Liver (tissue), 3 donors: ENCODE data around the gene ARF5.

Source experiments
- EGR1 ChIP-seq, 2 donors: IDR thresholded peaks; 2 replicates each; pipeline ENCODE4 v1.6.1; 2016 to 2018; ENCODE audit warnings: antibody characterized with exemption in 2 of 2, low read depth in 2 of 2
- GABPA ChIP-seq, 2 donors: IDR thresholded peaks in 1 of 2; conservative IDR thresholded peaks in 1 of 2; 2 replicates each; pipeline ENCODE4 v1.6.1; 2016; ENCODE audit warnings: antibody characterized with exemption in 2 of 2, mild to moderate bottlenecking in 1 of 2, moderate library complexity in 1 of 2
- HNF4G ChIP-seq: IDR thresholded peaks from 2 replicates; pipeline ENCODE4 v1.6.1; 2016; ENCODE audit warnings: antibody characterized with exemption
- JUND ChIP-seq, 2 donors: IDR thresholded peaks; 2 replicates each; pipeline ENCODE4 v1.6.1; 2016; ENCODE audit warnings: antibody characterized with exemption in 2 of 2
- RAD21 ChIP-seq, 2 donors: IDR thresholded peaks; 2 replicates each; pipeline ENCODE4 v1.6.1; 2016; ENCODE audit warnings: antibody characterized with exemption in 2 of 2, mild to moderate bottlenecking in 2 of 2
- RXRA ChIP-seq, 2 donors: IDR thresholded peaks; 2 replicates each; pipeline ENCODE4 v1.6.1; 2017 to 2018; ENCODE audit warnings: antibody characterized with exemption in 2 of 2, mild to moderate bottlenecking in 1 of 2
- SP1 ChIP-seq: IDR thresholded peaks from 2 replicates; pipeline ENCODE4 v1.6.1; 2018; ENCODE audit warnings: antibody characterized with exemption, mild to moderate bottlenecking
- TAF1 ChIP-seq: conservative IDR thresholded peaks from 2 replicates; pipeline ENCODE4 v1.6.1; 2016; ENCODE audit warnings: antibody characterized with exemption, mild to moderate bottlenecking
- YY1 ChIP-seq: IDR thresholded peaks from 2 replicates; pipeline ENCODE4 v1.6.1; 2016; ENCODE audit warnings: antibody characterized with exemption, mild to moderate bottlenecking
- TF ChIP-seq, protein P1 (sequence below): fragments of 150-350 bp; IDR thresholded peaks from 2 replicates; pipeline ENCODE4 v1.5.1; 2017; ENCODE audit warnings: improper control_type of control experiment, low read depth, low read length; ENCODE audit not compliant: missing input control
- TF ChIP-seq, protein P2 (sequence below): IDR thresholded peaks from 2 replicates; pipeline ENCODE4 v1.6.1; 2016; ENCODE audit warnings: antibody characterized with exemption
- TF ChIP-seq, protein P3 (sequence below): IDR thresholded peaks from 2 replicates; pipeline ENCODE4 v1.6.1; 2016; ENCODE audit warnings: antibody characterized with exemption
- TF ChIP-seq, protein P4 (sequence below): IDR thresholded peaks from 2 replicates; pipeline ENCODE4 v1.6.1; 2016; ENCODE audit warnings: antibody characterized with exemption
- TF ChIP-seq, protein P5 (sequence below): IDR thresholded peaks from 2 replicates; pipeline ENCODE4 v1.6.1; 2016; ENCODE audit warnings: antibody characterized with exemption, mild to moderate bottlenecking
- donor health status: healthy.
- donor health status: healthy.

DNA sequence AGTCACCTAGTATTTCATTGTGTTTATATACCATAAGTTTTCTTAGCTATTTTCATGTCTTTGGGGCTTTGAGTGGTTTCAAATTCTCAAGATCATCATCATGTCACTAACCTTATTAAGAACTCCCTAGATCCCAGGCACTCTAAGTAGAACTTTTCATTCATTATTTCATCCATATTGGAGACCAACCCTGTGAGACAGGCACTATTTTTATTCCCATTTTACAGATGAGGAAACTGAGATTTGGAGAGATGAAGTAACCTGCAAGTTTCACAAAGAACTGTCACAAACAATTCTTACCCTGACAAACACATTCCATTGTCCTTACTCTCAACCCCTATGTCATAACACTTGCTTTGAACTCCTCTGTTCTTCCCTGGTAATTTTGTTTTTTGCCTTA lies 50.0 kb downstream of the ARF5 start:
- TF ChIP-seq, protein P1, sequence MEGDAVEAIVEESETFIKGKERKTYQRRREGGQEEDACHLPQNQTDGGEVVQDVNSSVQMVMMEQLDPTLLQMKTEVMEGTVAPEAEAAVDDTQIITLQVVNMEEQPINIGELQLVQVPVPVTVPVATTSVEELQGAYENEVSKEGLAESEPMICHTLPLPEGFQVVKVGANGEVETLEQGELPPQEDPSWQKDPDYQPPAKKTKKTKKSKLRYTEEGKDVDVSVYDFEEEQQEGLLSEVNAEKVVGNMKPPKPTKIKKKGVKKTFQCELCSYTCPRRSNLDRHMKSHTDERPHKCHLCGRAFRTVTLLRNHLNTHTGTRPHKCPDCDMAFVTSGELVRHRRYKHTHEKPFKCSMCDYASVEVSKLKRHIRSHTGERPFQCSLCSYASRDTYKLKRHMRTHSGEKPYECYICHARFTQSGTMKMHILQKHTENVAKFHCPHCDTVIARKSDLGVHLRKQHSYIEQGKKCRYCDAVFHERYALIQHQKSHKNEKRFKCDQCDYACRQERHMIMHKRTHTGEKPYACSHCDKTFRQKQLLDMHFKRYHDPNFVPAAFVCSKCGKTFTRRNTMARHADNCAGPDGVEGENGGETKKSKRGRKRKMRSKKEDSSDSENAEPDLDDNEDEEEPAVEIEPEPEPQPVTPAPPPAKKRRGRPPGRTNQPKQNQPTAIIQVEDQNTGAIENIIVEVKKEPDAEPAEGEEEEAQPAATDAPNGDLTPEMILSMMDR = no peak
- TF ChIP-seq TAF1 = no peak
- TF ChIP-seq, protein P2, sequence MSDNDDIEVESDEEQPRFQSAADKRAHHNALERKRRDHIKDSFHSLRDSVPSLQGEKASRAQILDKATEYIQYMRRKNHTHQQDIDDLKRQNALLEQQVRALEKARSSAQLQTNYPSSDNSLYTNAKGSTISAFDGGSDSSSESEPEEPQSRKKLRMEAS = no peak
- no peak for TF ChIP-seq YY1
- no peak for TF ChIP-seq JUND (IDR thresholded peaks at IDR 0.05)
- TF ChIP-seq, protein P3, sequence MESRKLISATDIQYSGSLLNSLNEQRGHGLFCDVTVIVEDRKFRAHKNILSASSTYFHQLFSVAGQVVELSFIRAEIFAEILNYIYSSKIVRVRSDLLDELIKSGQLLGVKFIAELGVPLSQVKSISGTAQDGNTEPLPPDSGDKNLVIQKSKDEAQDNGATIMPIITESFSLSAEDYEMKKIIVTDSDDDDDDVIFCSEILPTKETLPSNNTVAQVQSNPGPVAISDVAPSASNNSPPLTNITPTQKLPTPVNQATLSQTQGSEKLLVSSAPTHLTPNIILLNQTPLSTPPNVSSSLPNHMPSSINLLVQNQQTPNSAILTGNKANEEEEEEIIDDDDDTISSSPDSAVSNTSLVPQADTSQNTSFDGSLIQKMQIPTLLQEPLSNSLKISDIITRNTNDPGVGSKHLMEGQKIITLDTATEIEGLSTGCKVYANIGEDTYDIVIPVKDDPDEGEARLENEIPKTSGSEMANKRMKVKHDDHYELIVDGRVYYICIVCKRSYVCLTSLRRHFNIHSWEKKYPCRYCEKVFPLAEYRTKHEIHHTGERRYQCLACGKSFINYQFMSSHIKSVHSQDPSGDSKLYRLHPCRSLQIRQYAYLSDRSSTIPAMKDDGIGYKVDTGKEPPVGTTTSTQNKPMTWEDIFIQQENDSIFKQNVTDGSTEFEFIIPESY = no peak
- TF ChIP-seq GABPA (IDR thresholded peaks at IDR 0.05 in 1 of 2, conservative IDR thresholded peaks at IDR 0.05 in 1 of 2) = no peak
- TF ChIP-seq, protein P4, sequence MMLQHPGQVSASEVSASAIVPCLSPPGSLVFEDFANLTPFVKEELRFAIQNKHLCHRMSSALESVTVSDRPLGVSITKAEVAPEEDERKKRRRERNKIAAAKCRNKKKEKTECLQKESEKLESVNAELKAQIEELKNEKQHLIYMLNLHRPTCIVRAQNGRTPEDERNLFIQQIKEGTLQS = no peak
- TF ChIP-seq SP1 = no peak
- no peak for TF ChIP-seq RXRA (IDR thresholded peaks at IDR 0.05)
- TF ChIP-seq, protein P5, sequence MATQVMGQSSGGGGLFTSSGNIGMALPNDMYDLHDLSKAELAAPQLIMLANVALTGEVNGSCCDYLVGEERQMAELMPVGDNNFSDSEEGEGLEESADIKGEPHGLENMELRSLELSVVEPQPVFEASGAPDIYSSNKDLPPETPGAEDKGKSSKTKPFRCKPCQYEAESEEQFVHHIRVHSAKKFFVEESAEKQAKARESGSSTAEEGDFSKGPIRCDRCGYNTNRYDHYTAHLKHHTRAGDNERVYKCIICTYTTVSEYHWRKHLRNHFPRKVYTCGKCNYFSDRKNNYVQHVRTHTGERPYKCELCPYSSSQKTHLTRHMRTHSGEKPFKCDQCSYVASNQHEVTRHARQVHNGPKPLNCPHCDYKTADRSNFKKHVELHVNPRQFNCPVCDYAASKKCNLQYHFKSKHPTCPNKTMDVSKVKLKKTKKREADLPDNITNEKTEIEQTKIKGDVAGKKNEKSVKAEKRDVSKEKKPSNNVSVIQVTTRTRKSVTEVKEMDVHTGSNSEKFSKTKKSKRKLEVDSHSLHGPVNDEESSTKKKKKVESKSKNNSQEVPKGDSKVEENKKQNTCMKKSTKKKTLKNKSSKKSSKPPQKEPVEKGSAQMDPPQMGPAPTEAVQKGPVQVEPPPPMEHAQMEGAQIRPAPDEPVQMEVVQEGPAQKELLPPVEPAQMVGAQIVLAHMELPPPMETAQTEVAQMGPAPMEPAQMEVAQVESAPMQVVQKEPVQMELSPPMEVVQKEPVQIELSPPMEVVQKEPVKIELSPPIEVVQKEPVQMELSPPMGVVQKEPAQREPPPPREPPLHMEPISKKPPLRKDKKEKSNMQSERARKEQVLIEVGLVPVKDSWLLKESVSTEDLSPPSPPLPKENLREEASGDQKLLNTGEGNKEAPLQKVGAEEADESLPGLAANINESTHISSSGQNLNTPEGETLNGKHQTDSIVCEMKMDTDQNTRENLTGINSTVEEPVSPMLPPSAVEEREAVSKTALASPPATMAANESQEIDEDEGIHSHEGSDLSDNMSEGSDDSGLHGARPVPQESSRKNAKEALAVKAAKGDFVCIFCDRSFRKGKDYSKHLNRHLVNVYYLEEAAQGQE = no peak
- no peak for TF ChIP-seq RAD21 (IDR thresholded peaks at IDR 0.05)
- no peak for TF ChIP-seq HNF4G
- TF ChIP-seq EGR1 (IDR thresholded peaks at IDR 0.05; ENCODE audit: low read depth in 2 of 2) = no peak
